NOMO-1 treated with DMSO at 0.1 percent for 48 hours (cell line): Measurements from ENCODE around the gene ABAT.

Experiments used
- DNase-seq: peaks from one replicate; lab custom pipeline; 2025; ENCODE audit not compliant: unreplicated experiment; lab: John Stamatoyannopoulos, UW

The ABAT gene

DNA sequence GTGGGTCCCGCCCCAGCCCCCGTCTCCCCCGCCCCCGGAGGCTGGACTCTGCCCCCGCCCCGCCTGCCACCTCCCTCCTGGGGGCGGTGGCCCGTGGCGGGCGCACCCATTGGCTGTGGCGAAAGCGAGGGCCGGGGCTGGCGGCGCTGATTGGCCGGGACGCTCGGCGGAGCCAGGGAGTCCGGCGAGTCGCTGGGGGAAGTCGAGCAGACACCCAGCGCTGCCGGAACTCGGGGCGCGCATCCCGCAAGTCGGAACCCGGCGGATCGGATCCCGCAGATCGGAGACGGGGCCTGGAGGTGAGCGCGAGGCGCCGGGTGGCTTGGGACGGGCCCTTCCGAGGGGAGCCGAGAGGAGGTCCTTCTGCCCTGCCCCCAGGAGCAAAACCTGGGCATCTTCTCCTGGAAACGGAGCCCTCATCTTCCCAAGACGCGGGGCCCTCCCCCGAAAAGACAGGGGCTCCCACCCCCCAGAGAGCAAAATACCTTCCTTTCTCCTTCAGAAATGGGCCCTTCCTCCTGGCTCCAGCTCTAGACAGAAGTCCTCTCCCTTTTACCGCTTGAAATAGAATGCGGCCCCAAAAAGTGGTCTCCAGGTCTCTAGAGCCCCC lies at the start of gene ABAT:
TSS of gene ABAT (plus strand) at position 205 of the 610 bp plus-strand sequence. CDS start 61,123 bp downstream, outside the sequence.
- DNase-seq = peak; percentile 80

DNA sequence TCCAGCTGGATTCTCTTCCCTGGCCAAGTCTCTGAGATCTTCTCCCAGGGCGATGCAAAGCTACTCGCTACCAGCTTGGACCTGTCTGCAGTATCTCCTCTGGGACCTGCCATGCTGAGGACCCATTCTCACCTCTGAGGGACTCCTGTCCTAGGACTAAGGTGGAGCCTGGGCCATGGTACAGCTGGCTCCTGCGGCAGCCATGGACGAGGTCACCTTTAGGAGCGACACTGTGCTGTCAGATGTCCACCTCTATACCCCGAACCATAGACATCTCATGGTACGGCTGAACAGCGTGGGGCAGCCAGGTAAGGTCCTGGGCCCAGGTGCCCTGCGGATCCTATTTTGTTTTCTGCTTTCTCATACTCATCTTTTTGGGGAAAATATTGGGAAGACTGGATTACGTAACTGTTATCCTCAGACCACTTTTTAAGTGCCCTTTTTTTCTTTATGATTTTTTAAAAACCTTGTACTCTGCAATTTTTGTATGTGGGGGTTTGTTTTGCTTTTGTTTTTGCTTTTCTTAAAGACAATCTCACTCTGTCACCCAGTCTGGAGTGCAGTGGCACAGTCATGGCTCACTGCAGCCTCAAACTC lies 48.8 kb upstream of the ABAT start:
- DNase-seq = no peak

- no peak for DNase-seq
Measured at GRCh38 chr16:8626946-8627345, 47.5 kb upstream of the ABAT start.

- DNase-seq = no peak
Measured at GRCh38 chr16:8627456-8627855, 47.0 kb upstream of the ABAT start.

DNA sequence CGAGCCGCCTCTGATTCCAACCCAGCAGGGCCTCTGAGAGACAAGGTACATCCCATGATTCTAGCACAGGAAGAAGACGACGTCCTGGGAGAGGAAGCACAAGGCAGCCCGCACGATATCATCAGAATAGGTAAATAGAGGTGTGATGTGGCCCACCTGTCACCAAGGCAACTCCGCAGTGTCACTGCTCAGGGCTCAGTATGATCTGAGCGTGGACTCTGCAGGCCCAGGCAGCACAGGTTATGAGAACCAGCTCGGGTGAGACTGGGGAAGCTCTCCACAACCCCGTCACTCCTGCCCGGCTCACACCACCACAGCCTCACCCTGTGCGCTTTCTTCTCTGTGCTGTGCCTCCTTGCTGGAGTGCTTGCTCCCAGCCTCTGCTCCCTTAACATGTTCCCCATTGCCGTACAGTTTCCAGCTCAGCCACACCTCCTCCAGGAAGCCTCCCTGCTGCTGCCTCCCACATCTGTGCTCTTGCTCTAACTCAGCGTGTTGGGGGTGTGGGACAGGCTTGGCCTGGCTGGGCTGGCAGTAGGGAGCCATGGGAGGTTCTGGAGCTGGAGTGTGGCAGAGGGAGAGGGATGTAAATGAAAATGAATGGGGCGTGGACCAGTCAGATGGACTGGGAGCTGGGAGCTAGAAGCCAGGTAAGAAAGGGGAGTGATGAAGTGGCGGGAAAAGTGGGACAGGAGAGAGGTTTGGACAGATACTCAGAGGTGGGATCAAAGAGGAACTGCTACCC lies 45.3 kb upstream of the ABAT start:
- no peak for DNase-seq

GRCh38 chr16:8630255-8630953 lies 44.0 kb upstream of the ABAT start:
- no peak for DNase-seq

- no peak for DNase-seq
Measured at GRCh38 chr16:8631373-8631772, 43.0 kb upstream of the ABAT start.

- no peak for DNase-seq
Measured at GRCh38 chr16:8631818-8632465, 42.5 kb upstream of the ABAT start.

DNA sequence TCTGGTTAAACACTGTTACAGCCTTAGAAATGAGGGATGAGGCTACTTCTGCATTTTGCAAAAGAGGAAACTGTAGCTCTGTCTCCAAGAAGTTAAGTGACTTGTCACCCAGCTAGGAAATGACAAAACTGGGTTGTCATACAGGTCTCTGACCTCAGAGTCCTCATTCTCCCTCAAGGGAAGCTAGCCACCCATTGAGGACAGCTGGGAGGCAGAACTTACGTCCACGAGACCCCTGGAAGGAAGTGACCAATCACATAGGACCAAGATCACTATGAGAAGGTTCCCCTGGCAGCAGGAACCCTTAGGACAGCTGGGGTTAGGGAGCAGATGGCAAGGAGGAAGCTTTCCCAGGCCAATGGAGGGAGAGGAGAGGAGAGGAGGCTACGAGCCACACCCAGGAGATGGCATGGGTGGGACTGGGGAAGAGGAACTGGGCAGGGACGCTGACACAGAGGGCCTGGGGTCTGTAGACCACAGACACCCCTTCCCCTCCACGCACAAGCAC lies 41.7 kb upstream of the ABAT start:
- DNase-seq = peak; percentile 92

DNA sequence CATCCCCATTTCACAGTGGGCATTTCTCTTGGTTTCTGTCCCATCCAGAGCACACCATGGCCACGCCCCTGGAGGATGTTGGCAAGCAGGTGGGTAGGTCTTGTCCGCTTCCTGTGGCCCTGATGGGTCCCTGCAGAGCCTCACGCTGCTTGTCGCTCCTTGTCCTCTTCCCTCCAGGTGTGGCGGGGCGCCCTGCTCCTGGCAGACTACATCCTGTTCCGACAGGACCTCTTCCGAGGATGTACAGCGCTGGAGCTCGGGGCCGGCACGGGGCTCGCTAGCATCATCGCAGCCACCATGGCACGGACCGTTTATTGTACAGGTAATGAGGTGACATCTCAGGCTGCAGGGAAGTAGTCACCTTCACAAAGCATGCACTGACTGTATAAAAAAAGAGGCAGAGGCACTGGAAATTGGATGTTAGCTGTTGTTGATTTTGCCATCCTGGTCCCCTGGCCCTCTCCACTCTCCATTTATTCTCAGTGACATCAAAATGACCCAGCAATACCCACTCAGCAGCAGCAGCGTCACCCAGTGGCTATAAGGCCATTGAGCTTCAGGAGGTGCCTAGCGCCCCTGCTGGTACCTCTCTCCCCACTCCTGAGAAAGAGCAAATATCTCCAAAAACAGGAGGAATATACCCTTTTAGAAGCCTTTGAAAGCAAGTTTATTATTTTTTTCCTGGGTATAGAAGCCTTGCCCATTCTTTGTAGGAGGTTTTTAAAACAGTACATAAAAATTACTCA lies 39.3 kb upstream of the ABAT start:
- no peak for DNase-seq

- no peak for DNase-seq
Measured at GRCh38 chr16:8639694-8640093, 34.7 kb upstream of the ABAT start.

GRCh38 chr16:8641671-8642070 lies 32.7 kb upstream of the ABAT start:
- DNase-seq = no peak

DNA sequence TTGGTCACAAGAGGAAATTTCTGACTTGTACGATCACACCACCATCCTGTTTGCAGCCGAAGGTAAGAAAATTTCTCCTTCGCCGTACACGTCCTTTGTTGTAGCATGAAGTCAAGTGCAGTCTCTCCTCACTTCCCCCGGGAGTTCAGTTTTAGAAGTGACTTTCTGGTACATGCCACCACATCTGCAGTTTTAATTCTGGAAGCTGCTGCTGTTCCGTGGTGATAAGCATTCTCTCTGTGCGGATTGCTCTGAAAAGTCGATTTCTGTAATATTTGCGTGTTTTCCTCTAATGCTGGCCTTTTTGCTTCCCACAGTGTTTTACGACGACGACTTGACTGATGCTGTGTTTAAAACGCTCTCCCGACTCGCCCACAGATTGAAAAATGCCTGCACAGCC lies 32.3 kb upstream of the ABAT start:
- DNase-seq = no peak

- DNase-seq = peak; percentile 91
Measured at GRCh38 chr16:8644211-8645140, 29.9 kb upstream of the ABAT start.

GRCh38 chr16:8645141-8645521 lies 29.3 kb upstream of the ABAT start:
- DNase-seq = no peak

DNA sequence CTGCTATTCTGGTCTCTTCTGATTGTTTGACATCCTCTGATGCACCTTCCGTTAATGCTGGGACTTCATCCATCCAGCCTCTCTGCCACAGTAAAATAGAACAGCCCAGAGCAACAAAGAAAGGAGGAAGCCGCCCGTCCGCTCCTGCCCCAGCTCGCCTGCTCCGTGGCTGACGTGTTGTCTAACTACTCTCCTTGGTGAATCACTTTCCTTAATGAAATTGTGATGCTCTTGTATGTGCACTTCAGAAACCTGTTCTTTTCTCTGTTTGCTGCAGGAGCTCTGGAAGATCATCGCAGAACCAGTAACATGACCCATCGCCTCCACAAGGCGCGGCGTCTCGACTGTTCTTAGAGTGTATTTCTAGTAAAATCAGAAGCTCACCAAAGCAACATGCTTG lies 28.6 kb upstream of the ABAT start:
- DNase-seq = no peak

GRCh38 chr16:8646326-8647053 lies 27.9 kb upstream of the ABAT start:
- no peak for DNase-seq

DNA sequence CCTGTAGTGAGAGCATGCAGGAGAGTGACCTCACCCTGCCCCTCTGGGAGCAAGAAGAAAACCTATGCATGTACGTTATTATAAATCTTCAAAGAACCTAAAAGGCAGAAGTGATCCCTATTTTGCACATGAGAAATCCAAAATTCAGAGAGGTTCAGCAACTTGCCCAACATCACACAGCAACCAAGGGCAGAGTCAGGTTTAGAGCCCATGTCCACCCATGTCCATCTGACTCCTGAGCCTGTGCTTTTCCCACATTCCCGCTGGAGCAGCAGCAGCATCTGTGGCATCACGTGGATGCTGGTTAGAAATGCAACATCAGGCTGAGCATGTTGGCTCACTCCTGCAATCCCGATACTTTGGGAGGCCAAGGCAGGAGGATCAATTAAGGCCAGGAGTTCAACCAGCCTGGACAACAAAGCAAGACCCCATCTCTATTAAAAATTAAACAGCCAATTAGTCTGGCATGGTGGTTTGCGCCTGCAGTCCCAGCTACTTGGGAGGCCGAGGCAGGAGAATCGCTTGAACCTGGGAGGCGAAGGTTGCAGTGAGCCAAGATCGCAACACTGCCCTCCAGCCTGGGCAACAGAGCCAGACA lies 26.6 kb upstream of the ABAT start:
- no peak for DNase-seq
